ENCODE results near the gene SLC43A3.
"Not testable (repeated sequence)": the region's sequence is repeated elsewhere in the genome, so short reads cannot be mapped to it uniquely, and the experiment has no call there.

The SLC43A3 gene

GRCh38 chr11:57459164-57460021, 32.5 kb upstream of the SLC43A3 start:
- peak in 1 of 2 donors; percentile 13 for DNase-seq

- peak; percentile 33 to 49 for DNase-seq
Measured at GRCh38 chr11:57458410-57459163, 31.7 kb upstream of the SLC43A3 start.

GRCh38 chr11:57458060-57458409, 31.1 kb upstream of the SLC43A3 start:
- DNase-seq, result no peak

- no peak for DNase-seq
Measured at GRCh38 chr11:57457643-57458023, 30.7 kb upstream of the SLC43A3 start.

GRCh38 chr11:57456960-57457642, 30.2 kb upstream of the SLC43A3 start:
- peak; percentile 73 for DNase-seq

- DNase-seq, result no peak
Measured at GRCh38 chr11:57453543-57454177, 26.7 kb upstream of the SLC43A3 start.

- DNase-seq, result no peak
Measured at GRCh38 chr11:57446055-57446454, 19.1 kb upstream of the SLC43A3 start.

GRCh38 chr11:57445122-57445394, 18.1 kb upstream of the SLC43A3 start:
- DNase-seq, result not testable (repeated sequence)

GRCh38 chr11:57444362-57445121, 17.6 kb upstream of the SLC43A3 start:
- DNase-seq, result no peak

- DNase-seq, result no peak
Measured at GRCh38 chr11:57440744-57441414, 14.0 kb upstream of the SLC43A3 start.

- DNase-seq, result no peak
Measured at GRCh38 chr11:57439786-57440185, 12.9 kb upstream of the SLC43A3 start.

GRCh38 chr11:57438345-57439285, 11.7 kb upstream of the SLC43A3 start:
- DNase-seq, result no peak

- no peak for DNase-seq
Measured at GRCh38 chr11:57436031-57436430, 9.1 kb upstream of the SLC43A3 start.

- no peak for DNase-seq
Measured at GRCh38 chr11:57434640-57435546, 8.0 kb upstream of the SLC43A3 start.

GRCh38 chr11:57432714-57433163, 5.8 kb upstream of the SLC43A3 start:
- DNase-seq, result peak in 1 of 2 donors; percentile 39

GRCh38 chr11:57432149-57432561, 5.2 kb upstream of the SLC43A3 start:
- DNase-seq, result peak in 1 of 2 donors; percentile 20

- no peak for DNase-seq
Measured at GRCh38 chr11:57430952-57431351, 4.0 kb upstream of the SLC43A3 start.

- DNase-seq, result no peak
Measured at GRCh38 chr11:57429946-57430345, 3.0 kb upstream of the SLC43A3 start.

- DNase-seq, result no peak
Measured at GRCh38 chr11:57428643-57429042, 1.7 kb upstream of the SLC43A3 start.

GRCh38 chr11:57427727-57428082, 784 bp upstream of the SLC43A3 start:
- DNase-seq, result no peak
